Measurements from ENCODE around the gene UBC.
"Not testable (repeated sequence)": the region's sequence is repeated elsewhere in the genome, so short reads cannot be mapped to it uniquely, and the experiment has no call there.

UBC gene

DNA sequence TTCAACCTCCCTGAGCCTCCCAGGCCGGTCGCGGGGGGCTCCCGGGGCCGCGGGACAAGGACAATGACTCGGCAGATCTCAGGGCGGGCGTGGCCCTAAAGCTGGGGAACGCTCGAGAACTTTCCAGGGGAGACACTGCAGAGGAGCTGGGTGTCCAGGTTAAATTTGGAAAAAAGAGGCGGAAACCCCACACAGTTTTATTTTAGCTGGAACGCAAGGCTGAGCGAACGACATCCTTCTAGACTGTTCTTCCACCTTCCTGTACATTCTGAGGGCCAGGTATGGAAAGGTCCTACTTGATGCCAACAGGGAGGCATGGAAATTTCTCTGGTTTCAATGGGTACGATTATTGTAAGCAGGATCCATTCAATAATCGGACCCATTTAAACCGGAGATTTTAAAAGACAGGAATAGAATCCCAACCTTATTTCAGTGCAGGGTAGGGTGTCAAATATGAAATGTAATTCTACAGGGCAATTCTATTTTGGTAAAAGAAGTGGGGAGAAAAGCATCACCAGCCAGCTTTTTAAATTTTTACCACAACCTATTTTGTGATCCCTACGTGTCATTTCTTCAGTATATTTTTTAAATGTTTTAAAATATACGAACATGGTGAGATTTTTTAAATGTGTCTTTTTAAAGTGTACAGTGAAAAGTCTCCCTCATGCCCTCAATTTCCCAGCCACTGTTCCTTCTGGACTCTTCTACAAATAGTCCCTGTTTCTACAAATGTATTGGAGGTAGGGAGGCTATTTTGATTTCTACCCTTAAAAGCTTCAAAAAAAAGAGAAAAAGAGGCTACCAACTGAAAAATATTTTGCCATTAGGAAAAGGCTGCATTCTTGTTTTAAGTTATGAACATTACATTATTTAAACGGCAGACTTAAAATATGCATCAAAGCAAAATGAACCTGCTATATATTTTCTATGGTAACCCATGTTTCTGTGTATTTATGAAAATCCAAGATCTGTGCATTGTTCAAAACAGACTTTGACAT, 1.1 kb upstream of the UBC start:
- DNase-seq (ENCODE audit: low read depth) = no peak

DNA sequence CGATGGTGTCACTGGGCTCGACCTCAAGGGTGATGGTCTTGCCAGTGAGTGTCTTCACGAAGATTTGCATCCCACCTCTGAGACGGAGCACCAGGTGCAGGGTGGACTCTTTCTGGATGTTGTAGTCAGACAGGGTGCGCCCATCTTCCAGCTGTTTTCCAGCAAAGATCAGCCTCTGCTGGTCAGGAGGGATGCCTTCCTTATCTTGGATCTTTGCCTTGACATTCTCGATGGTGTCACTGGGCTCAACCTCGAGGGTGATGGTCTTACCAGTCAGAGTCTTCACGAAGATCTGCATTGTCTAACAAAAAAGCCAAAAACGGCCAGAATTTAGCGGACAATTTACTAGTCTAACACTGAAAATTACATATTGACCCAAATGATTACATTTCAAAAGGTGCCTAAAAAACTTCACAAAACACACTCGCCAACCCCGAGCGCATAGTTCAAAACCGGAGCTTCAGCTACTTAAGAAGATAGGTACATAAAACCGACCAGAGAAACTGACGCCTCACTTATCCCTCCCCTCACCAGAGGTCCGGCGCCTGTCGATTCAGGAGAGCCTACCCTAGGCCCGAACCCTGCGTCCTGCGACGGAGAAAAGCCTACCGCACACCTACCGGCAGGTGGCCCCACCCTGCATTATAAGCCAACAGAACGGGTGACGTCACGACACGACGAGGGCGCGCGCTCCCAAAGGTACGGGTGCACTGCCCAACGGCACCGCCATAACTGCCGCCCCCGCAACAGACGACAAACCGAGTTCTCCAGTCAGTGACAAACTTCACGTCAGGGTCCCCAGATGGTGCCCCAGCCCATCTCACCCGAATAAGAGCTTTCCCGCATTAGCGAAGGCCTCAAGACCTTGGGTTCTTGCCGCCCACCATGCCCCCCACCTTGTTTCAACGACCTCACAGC, 717 bp downstream of the UBC start:
- DNase-seq (ENCODE audit: low read depth) = peak; percentile 89

DNA sequence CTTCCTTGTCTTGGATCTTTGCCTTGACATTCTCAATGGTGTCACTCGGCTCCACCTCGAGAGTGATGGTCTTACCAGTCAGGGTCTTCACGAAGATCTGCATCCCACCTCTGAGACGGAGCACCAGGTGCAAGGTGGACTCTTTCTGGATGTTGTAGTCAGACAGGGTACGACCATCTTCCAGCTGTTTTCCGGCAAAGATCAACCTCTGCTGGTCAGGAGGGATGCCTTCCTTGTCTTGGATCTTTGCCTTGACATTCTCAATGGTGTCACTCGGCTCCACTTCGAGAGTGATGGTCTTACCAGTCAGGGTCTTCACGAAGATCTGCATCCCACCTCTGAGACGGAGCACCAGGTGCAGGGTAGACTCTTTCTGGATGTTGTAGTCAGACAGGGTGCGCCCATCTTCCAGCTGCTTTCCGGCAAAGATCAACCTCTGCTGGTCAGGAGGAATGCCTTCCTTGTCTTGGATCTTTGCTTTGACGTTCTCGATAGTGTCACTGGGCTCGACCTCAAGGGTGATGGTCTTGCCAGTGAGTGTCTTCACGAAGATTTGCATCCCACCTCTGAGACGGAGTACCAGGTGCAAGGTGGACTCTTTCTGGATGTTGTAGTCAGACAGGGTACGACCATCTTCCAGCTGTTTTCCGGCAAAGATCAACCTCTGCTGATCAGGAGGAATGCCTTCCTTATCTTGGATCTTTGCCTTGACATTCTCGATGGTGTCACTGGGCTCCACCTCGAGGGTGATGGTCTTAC, 1.7 kb downstream of the UBC start:
- DNase-seq (ENCODE audit: low read depth) = not testable (repeated sequence)

DNA sequence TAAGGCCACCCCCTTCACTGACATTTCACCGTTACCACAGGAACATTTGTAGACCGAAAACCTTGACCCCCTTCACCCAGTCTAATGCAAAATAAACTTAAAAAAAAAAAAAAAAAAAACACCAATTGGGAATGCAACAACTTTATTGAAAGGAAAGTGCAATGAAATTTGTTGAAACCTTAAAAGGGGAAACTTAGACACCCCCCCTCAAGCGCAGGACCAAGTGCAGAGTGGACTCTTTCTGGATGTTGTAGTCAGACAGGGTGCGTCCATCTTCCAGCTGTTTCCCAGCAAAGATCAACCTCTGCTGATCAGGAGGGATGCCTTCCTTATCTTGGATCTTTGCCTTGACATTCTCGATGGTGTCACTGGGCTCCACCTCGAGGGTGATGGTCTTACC, 2.9 kb downstream of the UBC start:
- DNase-seq (ENCODE audit: low read depth) = not testable (repeated sequence)

DNA sequence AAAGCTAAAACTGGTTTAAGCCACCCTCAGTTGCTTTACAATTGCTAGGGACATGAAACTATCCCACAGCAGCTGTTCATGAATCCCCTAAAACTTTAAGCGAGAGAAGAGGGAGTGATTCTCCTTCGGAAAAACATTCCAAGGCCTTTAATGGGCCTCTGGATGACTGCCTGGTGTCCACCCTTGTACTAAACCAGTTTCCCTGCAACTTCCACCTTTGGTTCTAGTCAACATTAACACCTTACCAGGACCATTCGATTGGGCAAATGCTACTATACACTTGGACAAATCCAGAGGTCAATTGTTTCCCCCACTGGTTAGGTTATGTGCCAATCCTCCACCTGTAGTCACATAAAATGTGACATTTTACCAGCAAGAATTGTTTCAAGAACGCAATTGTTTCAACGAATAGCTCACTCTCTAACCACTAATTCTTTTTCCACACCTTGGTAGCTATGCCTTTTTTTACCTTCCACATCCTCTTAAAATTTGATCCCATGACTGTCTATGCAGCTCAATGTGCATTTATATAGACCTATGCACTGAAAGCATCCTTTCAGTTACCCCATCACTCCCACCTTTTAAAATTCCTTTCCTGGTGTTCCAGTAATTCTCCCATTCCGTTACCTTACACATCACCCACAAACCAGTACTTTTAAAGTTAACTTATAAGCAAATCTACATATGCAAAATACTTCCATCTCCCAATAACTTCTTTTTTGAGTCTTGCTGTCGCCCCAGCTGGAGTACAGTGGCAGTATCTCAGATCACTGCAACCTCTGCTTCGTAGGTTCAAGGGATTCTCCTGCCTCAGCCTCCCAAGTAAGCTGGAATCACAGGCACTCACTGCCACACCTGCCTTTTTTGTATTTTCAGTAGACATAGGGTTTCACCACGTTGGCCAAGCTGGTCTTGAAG, 3.6 kb downstream of the UBC start:
- DNase-seq (ENCODE audit: low read depth) = no peak

DNA sequence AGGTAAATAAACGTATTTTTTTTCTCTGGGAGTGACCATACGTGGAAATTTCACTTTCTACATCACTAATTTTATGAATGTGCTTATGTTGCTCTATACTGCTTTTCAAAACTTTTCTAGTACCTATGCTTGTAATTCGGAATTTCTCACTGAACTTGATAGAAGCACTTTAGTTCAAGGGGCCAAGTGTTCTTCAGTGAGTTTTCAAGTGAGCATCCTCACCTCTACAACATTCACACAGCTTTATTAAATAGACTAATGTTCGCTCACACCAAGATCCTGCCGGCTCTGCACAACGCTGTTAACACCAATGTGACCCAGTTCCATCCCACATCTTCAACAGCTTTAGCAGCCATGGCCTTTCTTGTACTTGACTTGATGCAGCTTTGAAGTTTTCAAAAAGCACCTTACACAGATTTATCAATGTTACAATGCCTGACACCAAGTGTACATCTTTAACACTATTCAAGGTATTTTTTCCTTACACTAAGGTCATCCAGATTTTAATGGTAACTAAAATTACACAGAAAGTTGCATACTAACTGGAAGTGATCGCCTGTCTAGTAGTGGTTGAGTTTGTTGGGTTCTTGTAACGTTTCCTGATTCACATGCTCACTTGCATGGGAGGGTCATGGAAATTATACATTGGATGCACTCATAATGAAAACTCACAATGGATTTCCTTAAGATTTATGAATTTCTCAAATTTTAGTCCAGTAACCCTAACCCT, 4.5 kb downstream of the UBC start:
- no peak for DNase-seq (ENCODE audit: low read depth)

DNA sequence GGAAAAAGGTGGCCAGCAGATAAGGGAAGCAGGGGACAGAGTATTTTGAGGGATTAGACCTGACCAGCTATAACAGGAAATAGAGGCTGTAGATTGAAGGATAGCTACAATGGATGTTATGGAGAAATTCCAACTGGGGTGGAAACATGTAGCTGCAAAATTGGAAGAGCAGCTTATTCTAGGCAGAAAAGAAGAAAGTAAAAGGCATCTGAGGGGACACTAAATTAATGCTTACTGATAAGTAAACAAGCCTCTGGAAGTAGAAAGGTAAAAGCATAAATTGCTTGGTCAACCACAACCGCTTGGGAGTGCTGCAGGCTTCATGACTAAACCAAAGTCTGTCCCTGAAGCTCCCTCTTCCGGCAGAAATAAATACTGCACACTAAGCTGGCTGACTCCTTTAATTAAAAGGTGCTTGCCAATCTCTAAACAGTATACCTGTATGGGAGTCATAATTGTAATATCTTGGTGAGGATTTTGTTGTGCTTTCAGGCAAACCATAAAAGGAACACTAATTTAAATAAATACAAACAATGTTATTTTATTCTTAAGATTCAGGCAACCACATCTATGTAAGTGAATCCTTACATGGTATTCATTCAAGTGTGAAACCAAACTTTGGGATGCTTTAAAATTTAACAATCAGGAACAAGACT, 7.7 kb downstream of the UBC start:
- peak; percentile 84 for DNase-seq (ENCODE audit: low read depth)

DNA sequence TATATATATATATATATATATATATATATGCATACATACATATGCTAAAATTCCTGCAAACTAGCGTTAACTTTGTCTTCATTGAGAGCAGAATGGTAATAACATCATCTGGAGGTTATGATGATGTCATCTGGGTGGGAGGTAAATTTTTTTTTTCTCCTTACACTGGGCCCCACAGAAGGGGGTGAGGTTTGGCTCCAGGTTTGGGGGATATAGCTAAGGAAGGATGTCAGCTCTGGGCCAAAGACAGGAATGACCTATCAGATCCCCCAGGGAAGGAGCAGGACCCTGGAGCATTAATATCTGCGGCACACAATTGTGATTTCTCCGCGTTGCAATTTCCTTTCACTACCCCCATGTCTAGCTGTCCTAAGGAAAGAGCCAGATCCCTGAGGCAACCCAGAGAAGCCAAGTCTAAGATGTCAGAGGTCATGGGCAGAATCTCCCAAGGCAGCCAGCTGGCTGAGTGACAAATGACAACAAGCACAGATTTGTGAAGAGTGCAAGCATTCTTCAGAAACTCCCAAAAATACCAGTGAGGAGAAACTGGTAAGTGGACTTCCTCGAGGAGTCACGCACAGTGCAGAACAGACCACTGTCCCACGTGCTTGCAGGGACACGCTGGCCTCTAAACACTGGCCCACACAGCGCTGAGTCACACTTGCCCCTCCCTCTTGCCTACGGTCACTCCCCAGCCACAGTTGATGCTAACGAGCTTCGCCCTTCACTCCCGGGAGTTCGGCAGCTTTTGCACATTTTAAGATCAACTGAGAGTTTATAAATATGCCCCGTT, 9.9 kb downstream of the UBC start:
- DNase-seq (ENCODE audit: low read depth) = no peak

DNA sequence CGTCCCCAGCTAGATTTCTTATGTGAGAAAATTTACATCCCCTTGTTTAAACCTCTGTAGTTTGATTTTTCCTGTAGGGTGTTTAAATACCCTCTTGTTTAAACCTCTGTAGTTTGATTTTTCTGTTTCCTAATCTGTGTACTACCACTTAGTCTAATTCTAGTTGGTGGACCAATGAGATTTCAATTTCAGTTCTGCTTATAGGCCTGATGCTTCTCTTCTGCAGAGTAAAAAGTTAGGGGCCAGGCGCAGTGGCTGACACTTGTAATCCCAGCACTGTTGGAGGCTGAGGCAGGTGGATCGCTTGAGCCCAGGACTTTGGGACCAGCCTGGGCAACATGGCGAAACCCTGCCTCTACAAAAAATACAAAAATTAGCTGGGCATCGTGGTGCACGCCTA, 11.5 kb downstream of the UBC start:
- no peak for DNase-seq (ENCODE audit: low read depth)

DNA sequence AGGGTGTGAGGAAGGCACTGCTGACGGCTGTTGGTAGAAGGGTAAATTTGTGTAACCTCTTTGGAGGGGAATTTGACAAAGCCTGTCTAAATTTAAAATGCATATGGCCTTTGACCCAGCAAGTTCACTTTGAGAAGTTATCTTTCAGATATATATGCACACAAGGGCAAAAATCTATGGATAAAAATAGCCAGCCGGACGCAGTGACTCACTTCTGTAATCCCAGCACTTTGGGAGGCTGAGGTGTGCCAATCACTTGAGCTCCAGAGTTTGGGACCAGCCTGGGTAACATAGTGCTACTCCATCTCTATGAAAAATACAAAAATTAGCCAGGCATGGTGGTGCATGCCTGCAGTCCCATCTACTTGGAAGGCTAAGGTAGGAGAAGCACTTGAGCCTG, 13.4 kb downstream of the UBC start:
- DNase-seq (ENCODE audit: low read depth) = no peak

DNA sequence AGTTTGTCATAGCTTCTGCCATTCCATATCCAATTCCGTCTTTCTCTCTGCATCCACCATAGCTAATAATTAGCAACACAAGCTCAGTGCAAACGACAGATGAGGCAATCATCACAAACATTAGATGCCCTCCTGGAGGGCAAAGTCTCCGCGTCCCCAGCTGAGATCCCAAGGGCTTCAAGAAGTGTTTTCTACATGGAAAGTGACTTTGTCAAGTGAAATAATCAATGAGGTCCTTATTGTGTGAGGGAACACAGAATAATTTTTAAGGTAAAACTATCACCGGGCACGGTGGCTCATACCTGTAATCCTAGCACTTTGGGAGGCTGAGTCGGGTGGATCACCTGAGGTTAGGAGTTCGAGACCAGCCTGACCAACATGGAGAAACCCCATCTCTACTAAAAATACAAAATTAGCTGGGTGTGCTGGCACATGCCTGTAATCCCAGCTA, 14.1 kb downstream of the UBC start:
- not testable (repeated sequence) for DNase-seq (ENCODE audit: low read depth)

DNA sequence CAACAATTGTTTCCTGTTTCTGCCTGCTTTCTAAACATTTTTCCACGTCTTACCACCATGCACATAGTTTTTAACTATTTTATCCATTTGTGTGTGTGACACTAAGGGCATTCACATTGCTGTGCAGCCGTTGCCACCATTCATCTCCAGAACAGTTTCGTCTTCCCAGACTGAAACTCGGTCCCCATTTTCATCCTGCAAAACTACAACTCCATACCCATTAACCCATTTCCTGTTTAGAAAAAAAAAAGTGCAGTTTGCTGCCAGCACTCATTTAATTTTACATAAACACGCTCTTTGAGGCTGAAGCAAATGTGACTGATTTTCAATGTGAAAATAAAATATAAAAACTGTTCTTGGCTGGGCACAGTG, 15.5 kb downstream of the UBC start:
- DNase-seq (ENCODE audit: low read depth) = no peak

DNA sequence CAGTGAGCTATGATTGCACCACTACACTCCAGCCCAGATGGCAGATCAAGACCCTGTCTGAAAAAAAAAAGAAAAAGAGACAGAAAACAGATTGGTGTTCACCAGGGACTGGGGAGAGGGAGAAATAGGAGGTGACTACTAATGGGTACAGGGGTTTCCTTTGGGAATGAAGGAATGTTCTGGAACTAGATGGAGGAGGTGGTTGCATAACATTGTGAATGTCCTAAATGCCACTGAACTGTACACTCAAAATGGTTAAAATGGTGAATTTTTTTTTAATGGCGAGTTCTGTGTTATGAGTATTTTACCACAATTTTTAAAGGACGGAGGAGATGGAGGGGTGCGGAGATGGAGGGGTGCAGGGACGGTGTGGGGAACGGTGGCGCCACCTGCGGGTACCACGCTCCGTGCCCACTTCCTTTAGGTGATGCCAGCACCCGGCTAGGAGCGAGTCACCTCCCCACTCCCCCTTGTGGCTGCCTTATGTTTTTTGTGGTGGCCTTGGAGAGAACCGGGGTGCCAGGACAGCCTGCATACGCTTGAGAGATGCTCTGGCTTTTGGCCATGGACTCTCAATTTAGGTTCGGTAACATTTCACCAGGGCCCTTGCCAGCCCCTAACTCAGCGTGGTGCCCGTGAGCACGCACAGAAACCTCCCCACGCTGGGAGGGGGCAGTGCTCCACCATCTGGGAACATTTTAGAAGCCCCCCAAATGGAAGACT, 16.1 kb downstream of the UBC start:
- peak; percentile 30 for DNase-seq (ENCODE audit: low read depth)

DNA sequence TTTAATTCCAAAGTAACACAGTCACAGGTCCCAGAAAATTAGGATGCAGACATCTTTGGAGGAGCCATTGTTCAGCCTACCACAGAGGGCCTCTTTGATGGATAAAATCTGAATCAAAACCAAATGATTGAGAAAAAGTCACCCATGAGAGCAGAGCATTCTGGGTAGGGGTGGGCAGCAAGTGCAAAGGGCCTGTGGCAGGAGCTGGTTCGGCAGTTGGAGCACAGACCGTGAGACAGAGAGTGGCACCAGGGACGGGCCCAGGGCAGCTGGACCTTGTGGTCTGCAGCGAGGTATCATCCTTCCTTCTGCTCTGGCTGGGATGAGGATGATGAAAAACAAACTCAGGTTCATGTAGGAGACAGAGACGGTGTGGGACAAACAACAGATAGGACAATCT, 18.0 kb downstream of the UBC start:
- DNase-seq (ENCODE audit: low read depth) = no peak

DNA sequence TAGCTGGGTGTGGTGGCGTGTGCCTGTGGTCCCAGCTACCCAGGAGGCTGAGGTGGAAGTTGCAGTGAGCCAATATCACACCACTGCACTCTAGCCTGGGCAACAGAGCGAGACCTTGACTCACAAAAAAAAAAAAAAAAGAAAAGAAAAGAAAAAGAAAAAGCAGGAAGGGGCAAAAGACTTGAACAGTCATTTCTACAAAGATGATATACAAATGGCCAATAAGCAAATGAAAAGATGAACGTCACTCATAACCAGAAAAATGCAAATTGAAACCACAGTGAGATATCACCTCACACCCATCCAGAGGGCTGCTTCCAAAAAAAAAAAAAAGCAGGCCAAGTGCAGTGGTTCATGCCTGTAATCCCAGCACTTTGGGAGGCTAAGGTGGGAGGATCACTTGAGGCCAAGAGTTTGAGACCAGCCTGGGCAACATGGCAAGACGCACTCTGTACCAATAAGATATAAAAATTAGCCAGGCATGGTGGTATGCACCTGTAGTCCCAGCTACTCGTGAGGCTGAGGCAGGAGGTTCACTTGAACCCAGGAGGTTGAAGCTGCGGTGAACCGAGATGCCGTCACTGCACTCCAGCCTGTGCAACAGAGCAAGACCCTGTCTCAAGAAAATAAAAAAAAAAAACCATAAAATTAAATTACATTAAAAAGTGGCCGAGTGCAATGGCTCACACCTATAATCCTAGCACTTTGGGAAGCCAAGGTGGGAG, 20.5 kb downstream of the UBC start:
- DNase-seq (ENCODE audit: low read depth) = no peak

DNA sequence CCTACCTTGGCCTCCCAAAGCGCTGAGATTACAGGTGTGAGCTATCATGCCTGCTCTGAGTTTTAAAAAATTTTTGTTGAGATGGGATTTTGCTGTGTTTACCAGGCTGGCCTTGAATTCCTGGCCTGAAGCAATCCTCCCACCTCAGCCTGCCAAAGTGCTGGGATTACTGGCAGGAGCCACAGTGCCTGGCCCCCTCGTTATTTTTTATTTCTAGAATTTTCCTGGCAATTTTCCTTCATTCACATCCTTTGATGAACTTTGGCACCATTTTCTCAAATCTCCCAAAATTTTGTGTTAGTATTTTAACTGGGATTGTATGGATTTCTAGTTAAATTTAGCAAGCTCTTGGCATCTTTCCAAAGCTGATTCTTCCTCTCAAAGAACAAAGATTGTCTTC, 26.2 kb downstream of the UBC start:
- no peak for DNase-seq (ENCODE audit: low read depth)

DNA sequence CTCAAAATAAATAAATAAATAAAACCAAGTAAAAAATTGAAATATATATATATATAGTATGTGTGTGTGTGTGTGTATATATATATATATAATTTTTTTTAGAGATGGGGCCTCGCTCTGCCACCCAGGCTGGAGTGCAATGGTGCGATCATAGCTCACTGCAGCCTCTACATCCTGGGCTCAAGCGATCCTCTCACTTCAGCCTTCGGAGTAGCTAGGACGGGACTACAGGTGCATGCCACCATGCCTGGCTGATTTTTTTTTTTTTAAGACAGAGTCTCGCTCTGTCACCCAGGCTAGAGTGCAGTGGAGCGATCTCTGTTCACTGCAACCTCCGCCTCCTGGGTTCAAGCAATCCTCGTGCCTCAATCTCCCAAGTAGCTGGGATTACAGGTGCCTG, 26.7 kb downstream of the UBC start:
- DNase-seq (ENCODE audit: low read depth) = not testable (repeated sequence)

Data from stimulated activated CD8-positive, alpha-beta memory T cell treated with anti-CD3 and anti-CD28 coated beads, Interleukin-12 subunit alpha, Interleukin-12 subunit beta, amount 100 ng/mL, for 1 hour (primary cell).